HuH-7 (cell line): Measurements from ENCODE around the gene OXSR1.
"Not testable (repeated sequence)": the region's sequence is repeated elsewhere in the genome, so short reads cannot be mapped to it uniquely, and the experiment has no call there.

Experiments
- DNase-seq: peaks from one replicate; pipeline ENCODE4 v3.0.0; 2011; ENCODE audit warnings: low spot score

The OXSR1 gene

GRCh38 chr3:38127611-38128302 lies 37.6 kb upstream of the OXSR1 start:
- DNase-seq = no peak

DNA sequence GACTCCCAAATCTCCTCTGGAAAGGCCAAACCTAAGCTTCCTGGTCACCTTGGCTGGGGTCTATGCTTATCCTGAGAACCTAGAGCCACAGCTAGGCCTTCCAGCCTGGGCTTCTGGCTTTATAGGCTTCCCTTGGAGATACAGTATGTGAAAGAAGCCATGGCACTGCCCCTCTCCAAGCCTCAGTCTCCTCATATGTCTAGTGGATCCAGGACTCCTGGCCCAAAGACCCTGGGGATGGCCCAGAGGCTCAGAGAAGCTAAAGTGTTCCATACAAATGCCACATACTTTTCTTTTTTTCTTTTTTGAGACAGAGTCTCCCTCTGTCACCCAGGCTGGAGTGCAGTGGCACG lies 37.1 kb upstream of the OXSR1 start:
- DNase-seq = no peak

GRCh38 chr3:38129058-38129457 lies 36.3 kb upstream of the OXSR1 start:
- no peak for DNase-seq

DNA sequence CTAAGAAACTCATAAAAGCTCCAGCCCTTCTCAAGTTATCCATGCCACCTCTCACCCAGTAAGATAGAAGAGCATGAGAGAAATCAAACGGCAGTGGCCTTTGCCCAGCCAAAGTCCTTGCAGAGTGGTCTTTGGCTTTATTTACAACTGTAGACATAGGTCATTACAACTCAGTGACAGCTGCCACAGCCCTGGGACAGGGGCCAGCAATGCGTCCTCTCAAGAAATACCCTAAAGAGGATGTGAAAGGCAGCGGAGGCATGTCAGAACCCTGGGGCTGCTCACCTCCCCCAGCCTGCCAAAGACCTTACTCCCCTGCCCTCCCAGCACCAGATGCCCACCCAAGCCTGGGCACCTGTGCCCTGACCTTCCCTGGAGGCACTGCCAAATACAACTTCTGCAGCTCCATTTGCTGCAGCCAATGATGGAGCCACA lies 34.7 kb upstream of the OXSR1 start:
- DNase-seq = no peak

GRCh38 chr3:38131621-38132369 lies 33.5 kb upstream of the OXSR1 start:
- DNase-seq = peak; percentile 66

- no peak for DNase-seq
Measured at GRCh38 chr3:38133209-38133556, 32.2 kb upstream of the OXSR1 start.

GRCh38 chr3:38133557-38134405 lies 31.6 kb upstream of the OXSR1 start:
- DNase-seq = peak; percentile 66

DNA sequence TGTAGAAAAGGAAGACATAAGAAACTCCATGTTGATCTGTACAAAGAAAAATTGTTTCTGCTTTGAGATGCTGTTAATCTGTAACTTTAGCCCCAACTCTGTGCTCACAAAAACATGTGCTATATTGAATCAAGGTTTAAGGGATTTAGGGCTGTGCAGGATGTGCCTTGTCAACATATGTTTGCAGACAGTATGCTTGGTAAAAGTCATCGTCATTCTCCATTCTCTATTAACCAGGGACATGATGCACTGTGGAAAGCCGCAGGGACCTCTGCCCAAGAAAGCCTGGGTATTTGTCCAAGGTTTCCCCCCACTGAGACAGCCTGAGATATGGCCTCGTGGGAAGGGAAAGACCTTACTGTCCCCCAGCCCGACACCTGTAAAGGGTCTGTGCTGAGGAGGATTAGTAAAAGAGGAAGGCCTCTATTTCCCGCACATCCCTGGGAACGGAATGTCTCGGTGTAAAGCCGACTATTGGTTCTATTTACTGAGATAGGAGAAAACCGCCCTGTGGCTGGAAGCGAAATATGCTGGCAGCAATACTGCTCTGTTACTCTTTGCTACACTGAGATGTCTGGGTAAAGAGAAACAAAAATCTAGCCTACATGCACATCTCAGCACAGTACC lies 30.7 kb upstream of the OXSR1 start:
- not testable (repeated sequence) for DNase-seq

- not testable (repeated sequence) for DNase-seq
Measured at GRCh38 chr3:38135621-38136277, 29.6 kb upstream of the OXSR1 start.

- DNase-seq = no peak
Measured at GRCh38 chr3:38136393-38136776, 29.0 kb upstream of the OXSR1 start.

DNA sequence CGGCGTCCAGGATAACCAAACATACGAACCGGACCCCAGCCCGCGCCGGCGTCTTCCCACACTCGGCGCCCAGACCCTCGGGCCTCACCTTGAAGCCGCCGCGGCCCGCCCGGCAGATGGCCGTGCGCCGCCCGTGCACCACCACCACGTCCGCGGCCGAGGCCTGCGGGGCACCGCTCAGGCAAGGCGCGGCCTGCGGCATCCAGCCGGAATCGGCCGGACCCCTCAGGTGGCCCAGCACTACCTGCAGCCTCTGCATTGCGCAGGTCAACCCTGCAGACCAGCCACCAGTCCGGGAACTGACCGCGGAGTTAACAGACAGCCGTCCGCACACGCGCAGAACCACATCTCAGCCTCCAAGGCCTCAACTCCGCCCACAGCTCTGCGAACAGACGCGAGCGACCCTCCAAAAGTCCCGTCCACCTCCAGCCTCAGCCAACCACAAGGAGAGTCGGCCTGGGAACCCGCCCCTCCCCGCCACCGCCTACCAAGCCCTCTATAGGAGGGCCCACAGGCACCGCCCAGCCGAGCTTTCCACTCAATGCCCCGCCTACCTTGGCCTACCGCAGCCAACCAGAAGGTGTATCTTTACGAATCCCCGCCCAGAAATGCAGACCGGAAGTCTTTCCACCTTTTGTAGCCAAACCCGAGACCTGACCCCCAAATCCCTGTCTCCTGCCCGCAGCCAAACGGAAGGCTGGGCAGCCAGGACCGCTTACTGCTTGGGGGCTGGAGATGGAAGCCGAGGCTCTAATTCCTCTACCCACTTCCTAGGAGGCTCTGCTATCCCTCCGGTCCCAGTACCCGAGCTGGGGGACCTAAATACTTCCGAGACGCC lies 28.3 kb upstream of the OXSR1 start, which contains the start of gene ACAA1:
TSS of gene ACAA1 (minus strand) at position 351 of the 838 bp plus-strand sequence. CDS start at position 259, 92 bp downstream.
- DNase-seq = peak; percentile 96

GRCh38 chr3:38137615-38138348 lies 27.6 kb upstream of the OXSR1 start:
- DNase-seq = no peak

DNA sequence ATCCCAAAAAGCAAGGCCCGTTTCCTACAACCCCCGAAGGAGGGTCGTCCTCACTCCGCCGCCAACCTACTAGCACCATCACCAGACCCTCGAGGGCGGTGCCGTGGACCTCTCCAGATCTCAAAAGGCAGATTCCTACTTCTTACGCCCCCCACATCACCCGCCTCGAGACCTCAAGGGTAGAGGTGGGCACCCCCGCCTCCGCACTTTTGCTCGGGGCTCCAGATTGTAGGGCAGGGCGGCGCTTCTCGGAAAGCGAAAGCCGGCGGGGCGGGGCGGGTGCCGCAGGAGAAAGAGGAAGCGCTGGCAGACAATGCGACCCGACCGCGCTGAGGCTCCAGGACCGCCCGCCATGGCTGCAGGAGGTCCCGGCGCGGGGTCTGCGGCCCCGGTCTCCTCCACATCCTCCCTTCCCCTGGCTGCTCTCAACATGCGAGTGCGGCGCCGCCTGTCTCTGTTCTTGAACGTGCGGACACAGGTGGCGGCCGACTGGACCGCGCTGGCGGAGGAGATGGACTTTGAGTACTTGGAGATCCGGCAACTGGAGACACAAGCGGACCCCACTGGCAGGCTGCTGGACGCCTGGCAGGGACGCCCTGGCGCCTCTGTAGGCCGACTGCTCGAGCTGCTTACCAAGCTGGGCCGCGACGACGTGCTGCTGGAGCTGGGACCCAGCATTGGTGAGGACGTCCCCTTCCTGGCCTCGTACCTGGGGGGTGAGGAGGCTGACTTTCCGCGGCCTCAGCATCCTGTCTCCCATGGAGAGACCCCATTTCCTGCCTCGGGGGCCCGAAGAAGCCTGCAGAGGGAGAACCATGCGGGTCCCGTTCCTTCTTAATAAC lies 26.8 kb upstream of the OXSR1 start, which contains the start of gene MYD88:
TSS of gene MYD88 (plus strand) at position 313 of the 842 bp plus-strand sequence. CDS start at position 353, 40 bp downstream.
- DNase-seq = peak; percentile 56

DNA sequence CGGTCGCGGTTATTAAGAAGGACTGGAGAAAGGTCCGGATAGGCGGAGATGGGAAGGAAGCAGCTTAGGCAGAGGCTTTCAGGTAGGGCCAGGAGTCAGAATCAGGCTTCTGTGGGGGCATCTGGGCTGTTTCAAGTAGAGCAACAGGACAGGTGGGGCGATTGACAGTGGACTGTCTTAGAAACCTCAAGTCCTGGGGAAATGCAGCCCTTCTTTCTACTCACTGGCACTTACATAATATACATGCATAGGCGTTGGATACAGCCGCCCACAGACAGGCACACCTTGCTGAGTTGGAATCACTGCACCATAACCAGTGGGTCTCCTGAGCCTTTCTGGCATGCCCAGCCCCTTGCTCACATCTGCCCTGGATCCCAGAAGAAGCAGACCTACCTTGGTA lies 26.1 kb upstream of the OXSR1 start:
- DNase-seq = no peak

DNA sequence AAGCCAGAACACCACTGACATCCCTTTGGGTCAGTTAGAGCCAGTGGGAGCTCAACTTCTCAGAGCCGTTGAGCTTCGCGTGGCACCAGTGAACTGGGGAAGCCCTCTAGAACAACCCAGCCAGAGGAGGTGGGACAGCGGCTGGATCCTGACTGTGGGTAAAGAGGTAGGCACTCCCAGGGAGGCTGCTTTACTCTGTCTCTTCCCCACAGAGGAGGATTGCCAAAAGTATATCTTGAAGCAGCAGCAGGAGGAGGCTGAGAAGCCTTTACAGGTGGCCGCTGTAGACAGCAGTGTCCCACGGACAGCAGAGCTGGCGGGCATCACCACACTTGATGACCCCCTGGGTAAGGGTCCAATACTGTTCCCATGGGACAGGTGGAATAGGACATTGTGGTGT lies 25.7 kb upstream of the OXSR1 start:
- no peak for DNase-seq

DNA sequence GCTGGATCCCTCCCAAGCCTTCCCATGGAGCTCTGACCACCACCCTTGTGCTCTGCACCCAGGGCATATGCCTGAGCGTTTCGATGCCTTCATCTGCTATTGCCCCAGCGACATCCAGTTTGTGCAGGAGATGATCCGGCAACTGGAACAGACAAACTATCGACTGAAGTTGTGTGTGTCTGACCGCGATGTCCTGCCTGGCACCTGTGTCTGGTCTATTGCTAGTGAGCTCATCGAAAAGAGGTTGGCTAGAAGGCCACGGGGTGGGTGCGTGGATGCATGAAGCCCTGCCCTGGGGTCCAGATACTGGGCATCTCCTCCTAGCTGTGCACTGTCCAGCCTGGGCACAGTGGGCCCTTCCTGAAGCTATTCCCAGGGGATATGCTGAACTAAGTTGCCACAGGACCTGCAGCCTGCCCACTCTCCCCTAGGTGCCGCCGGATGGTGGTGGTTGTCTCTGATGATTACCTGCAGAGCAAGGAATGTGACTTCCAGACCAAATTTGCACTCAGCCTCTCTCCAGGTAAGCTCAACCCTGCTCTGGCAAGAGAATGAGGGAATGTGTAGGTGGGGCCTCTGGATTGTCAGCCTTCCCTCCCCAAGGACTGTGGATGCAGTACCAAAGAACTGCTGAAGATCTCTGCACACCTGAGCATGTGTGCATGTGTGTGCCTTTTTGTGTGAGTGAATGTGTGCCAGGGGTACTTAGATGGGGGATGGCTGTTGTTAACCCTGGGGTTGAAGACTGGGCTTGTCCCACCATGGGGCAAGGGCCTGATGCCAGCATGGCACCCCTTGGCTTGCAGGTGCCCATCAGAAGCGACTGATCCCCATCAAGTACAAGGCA lies 24.8 kb upstream of the OXSR1 start:
- no peak for DNase-seq

DNA sequence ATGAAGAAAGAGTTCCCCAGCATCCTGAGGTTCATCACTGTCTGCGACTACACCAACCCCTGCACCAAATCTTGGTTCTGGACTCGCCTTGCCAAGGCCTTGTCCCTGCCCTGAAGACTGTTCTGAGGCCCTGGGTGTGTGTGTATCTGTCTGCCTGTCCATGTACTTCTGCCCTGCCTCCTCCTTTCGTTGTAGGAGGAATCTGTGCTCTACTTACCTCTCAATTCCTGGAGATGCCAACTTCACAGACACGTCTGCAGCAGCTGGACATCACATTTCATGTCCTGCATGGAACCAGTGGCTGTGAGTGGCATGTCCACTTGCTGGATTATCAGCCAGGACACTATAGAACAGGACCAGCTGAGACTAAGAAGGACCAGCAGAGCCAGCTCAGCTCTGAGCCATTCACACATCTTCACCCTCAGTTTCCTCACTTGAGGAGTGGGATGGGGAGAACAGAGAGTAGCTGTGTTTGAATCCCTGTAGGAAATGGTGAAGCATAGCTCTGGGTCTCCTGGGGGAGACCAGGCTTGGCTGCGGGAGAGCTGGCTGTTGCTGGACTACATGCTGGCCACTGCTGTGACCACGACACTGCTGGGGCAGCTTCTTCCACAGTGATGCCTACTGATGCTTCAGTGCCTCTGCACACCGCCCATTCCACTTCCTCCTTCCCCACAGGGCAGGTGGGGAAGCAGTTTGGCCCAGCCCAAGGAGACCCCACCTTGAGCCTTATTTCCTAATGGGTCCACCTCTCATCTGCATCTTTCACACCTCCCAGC lies 24.0 kb upstream of the OXSR1 start:
- no peak for DNase-seq
